ENCODE measurements around the gene GGT5. TPM values are rescaled to one million over a fixed set of nuclear protein-coding genes. Genes with fewer than 3 reads are reported as not detected.
A peak's percentile ranks its signal among the peaks of the same experiment; 100 is the strongest.

GGT5 gene
- total RNA-seq, 1 donor = 7.2 TPM

- Histone ChIP-seq H3K4me3 (ENCODE audit: insufficient read depth, low read length) (no peak overlapping the region), H3K36me3 (ENCODE audit: insufficient read depth, low read length) (no peaks in the 10 kb centered on the region), H3K9me3 (ENCODE audit: low read depth, low read length) (no peaks in the 10 kb centered on the region), H4K20me1 (ENCODE audit: insufficient read depth, low read length) (no peaks in the 10 kb centered on the region), H3K4me2 (ENCODE audit: insufficient read depth, low read length) (no peak overlapping the region), H3K27ac (ENCODE audit: low read depth, low read length) (peak overlapping the region; percentile 51), H2AFZ (ENCODE audit: low read length) (no peak overlapping the region), H3K79me2 (ENCODE audit: insufficient read depth, low read length) (no peaks in the 10 kb centered on the region), H3K27me3 (ENCODE audit: insufficient read depth, low read length) (no peaks in the 10 kb centered on the region), H3K4me1 (ENCODE audit: insufficient read depth, low read length) (peaks cover 24% of the 10 kb centered on the region)
- DNase-seq (ENCODE audit: insufficient read length, low spot score, missing footprints) = no peak
- no peak for TF ChIP-seq CTCF (IDR thresholded peaks at IDR 0.05; ENCODE audit: extremely low read depth, low read depth, low read length)
Measured at GRCh38 chr22:24198682-24199052, 46.2 kb downstream of the GGT5 start.

GRCh38 chr22:24191893-24192292 is 53.0 kb downstream of the GGT5 start:
- Histone ChIP-seq H3K9me3 (ENCODE audit: low read depth, low read length) (no peaks in the 10 kb centered on the region), H3K4me1 (ENCODE audit: insufficient read depth, low read length) (peaks cover 12% of the 10 kb centered on the region), H2AFZ (ENCODE audit: low read length) (no peak overlapping the region), H3K79me2 (ENCODE audit: insufficient read depth, low read length) (no peaks in the 10 kb centered on the region), H3K36me3 (ENCODE audit: insufficient read depth, low read length) (no peaks in the 10 kb centered on the region), H3K27me3 (ENCODE audit: insufficient read depth, low read length) (no peaks in the 10 kb centered on the region), H3K4me2 (ENCODE audit: insufficient read depth, low read length) (no peak overlapping the region), H4K20me1 (ENCODE audit: insufficient read depth, low read length) (no peaks in the 10 kb centered on the region), H3K27ac (ENCODE audit: low read depth, low read length) (peak overlapping the region; percentile 33), H3K4me3 (ENCODE audit: insufficient read depth, low read length) (no peak overlapping the region)
- peak; percentile 74 for DNase-seq (ENCODE audit: insufficient read length, low spot score, missing footprints)
- no peak for TF ChIP-seq CTCF (IDR thresholded peaks at IDR 0.05; ENCODE audit: extremely low read depth, low read depth, low read length)

- H3K79me2 ChIP-seq (ENCODE audit: insufficient read depth, low read length) = no peaks in the 10 kb centered on the region
- TF ChIP-seq CTCF (IDR thresholded peaks at IDR 0.05; ENCODE audit: extremely low read depth, low read depth, low read length) = no peak
- no peak for DNase-seq (ENCODE audit: insufficient read length, low spot score, missing footprints)
- no peak overlapping the region for H3K4me2 ChIP-seq (ENCODE audit: insufficient read depth, low read length)
- no peak overlapping the region for H2AFZ ChIP-seq (ENCODE audit: low read length)
- H3K4me1 ChIP-seq (ENCODE audit: insufficient read depth, low read length) = peaks cover 12% of the 10 kb centered on the region
- H3K4me3 ChIP-seq (ENCODE audit: insufficient read depth, low read length) = no peak overlapping the region
- H4K20me1 ChIP-seq (ENCODE audit: insufficient read depth, low read length) = no peaks in the 10 kb centered on the region
- no peaks in the 10 kb centered on the region for H3K27me3 ChIP-seq (ENCODE audit: insufficient read depth, low read length)
- H3K27ac ChIP-seq (ENCODE audit: low read depth, low read length) = peak overlapping the region; percentile 33
- no peaks in the 10 kb centered on the region for H3K9me3 ChIP-seq (ENCODE audit: low read depth, low read length)
- H3K36me3 ChIP-seq (ENCODE audit: insufficient read depth, low read length) = no peaks in the 10 kb centered on the region
Measured at GRCh38 chr22:24191381-24191841, 53.5 kb downstream of the GGT5 start.

- Histone ChIP-seq H3K4me3 (ENCODE audit: insufficient read depth, low read length) (no peak overlapping the region), H3K36me3 (ENCODE audit: insufficient read depth, low read length) (no peaks in the 10 kb centered on the region), H3K27me3 (ENCODE audit: insufficient read depth, low read length) (no peaks in the 10 kb centered on the region), H3K9me3 (ENCODE audit: low read depth, low read length) (no peaks in the 10 kb centered on the region), H3K4me1 (ENCODE audit: insufficient read depth, low read length) (peaks cover 12% of the 10 kb centered on the region), H4K20me1 (ENCODE audit: insufficient read depth, low read length) (no peaks in the 10 kb centered on the region), H3K4me2 (ENCODE audit: insufficient read depth, low read length) (no peak overlapping the region), H3K79me2 (ENCODE audit: insufficient read depth, low read length) (no peaks in the 10 kb centered on the region), H2AFZ (ENCODE audit: low read length) (no peak overlapping the region), H3K27ac (ENCODE audit: low read depth, low read length) (no peak overlapping the region)
- peak; percentile 82 for DNase-seq (ENCODE audit: insufficient read length, low spot score, missing footprints)
- no peak for TF ChIP-seq CTCF (IDR thresholded peaks at IDR 0.05; ENCODE audit: extremely low read depth, low read depth, low read length)
Measured at GRCh38 chr22:24190596-24191208, 54.2 kb downstream of the GGT5 start.
